Psoas muscle (tissue), 8 donors: ENCODE results near the gene TLX1. TPM values are rescaled to one million over a fixed set of nuclear protein-coding genes. Genes with fewer than 3 reads are reported as not detected.

ENCODE experiments used
- ATAC-seq, 4 donors: fragments of 200-7000 bp; cut with Tn5 transposase; one replicate each; pipeline ENCODE4 v1.9.1; 2020; ENCODE audit warnings: moderate library complexity in 3 of 4, mild to moderate bottlenecking in 2 of 4
- DNase-seq, 2 donors: peaks; one replicate each; pipeline ENCODE4 v3.0.0-alpha.2; 2020
- H3K27ac ChIP-seq: fragments of 200-600 bp; one replicate; pipeline ENCODE4 v1.8.0; 2022
- H3K27me3 ChIP-seq, 3 donors: fragments of 200-600 bp in 1 of 3; one replicate each; pipeline versions ENCODE4 v1.6.1 to v1.8.0; 2013 to 2022; ENCODE audit warnings: low read length in 2 of 3, mild to moderate bottlenecking in 2 of 3, moderate library complexity in 1 of 3; ENCODE audit not compliant: insufficient read depth in 3 of 3
- H3K36me3 ChIP-seq, 2 donors: fragments of 200-600 bp in 1 of 2; one replicate each; pipeline versions ENCODE4 v1.6.1 to v1.8.0; 2013 to 2022; ENCODE audit warnings: low read depth in 1 of 2, mild to moderate bottlenecking in 1 of 2, moderate library complexity in 1 of 2; ENCODE audit not compliant: insufficient read depth in 1 of 2
- H3K4me1 ChIP-seq: fragments of 200-600 bp; one replicate; pipeline ENCODE4 v1.8.0; 2022
- H3K4me3 ChIP-seq: fragments of 200-600 bp; one replicate; pipeline ENCODE4 v1.8.0; 2022; ENCODE audit warnings: mild to moderate bottlenecking
- H3K9me3 ChIP-seq: fragments of 200-600 bp; one replicate; pipeline ENCODE4 v1.8.0; 2022
- CTCF ChIP-seq: fragments of 200-600 bp; IDR thresholded peaks from one replicate; pipeline ENCODE4 v1.8.0; 2022; ENCODE audit warnings: antibody characterized with exemption
- WGBS, 3 donors: extraction: QIAGEN DNeasy Blood & Tissue Kit; methylation state at CpG; one replicate each; pipeline versions ENCODE4 v1.1.6 to v1.1.7; 2013; 5-methylcytosine and 5-hydroxymethylcytosine counted together
- intact Hi-C, 2 donors: fragments of 100-400 bp; cut with DNase I; formaldehyde crosslinking; loops; one replicate each; pipeline versions ENCODE4 v1.11.0 to v1.14.2; 2022
- polyA plus RNA-seq, 3 donors: library from polyadenylated mRNA; stranded (reverse); fragments of 200-250 nt; gene quantifications; one replicate each; pipeline ENCODE4 v1.2.3, GENCODE V29; 2013
- total RNA-seq, 4 donors: library from RNA; stranded (reverse); fragmentation: NEBNext Ultra II Directional in 2 of 4; extraction: Animal tissue kit (Norgen Biotek cat#: 25700) in 2 of 4; gene quantifications; one replicate each; pipeline versions ENCODE4 v1.2.1 to v1.2.4, GENCODE V29; 2021 to 2023
- donor health status: healthy with polysubstance abuse.
- donor health status: DM: no; HTN: no; CAD: no; lungs with moderate emphysema.
- donor health status: Bipolar disorder and iron deficiency.
- donor health status: healthy.
- donor health status: DM: yes; HTN: yes; CAD: no.
- donor health status: DM: no; HTN: no; CAD: no.
- donor health status: DM: no; HTN: no; CAD: no.
- donor health status: DM: yes; HTN: yes; CAD: no.

The TLX1 gene
- total and polyA plus RNA-seq, 7 donors: not detected

- no peak for TF ChIP-seq CTCF
- H3K27ac ChIP-seq: no peak overlapping the region
- 26 to 45% (median 34%) methylated on average over 3 to 4 of the region's 4 CpGs for WGBS, 3 donors
- no peaks in the 10 kb centered on the region for H3K36me3 ChIP-seq
- intact Hi-C loops: loop anchor here in 1 of 2 donors (1.0 kb wide), 1 partner anchor 44 kb away; no protein-coding TSS in a partner anchor
- peaks cover 3 to 52% (median 9%) of the 10 kb centered on the region in 3 donors for H3K27me3 ChIP-seq
- DNase-seq: no peak
- H3K4me3 ChIP-seq: no peak overlapping the region
- no peak for ATAC-seq
- no peaks in the 10 kb centered on the region for H3K4me1 ChIP-seq
- H3K9me3 ChIP-seq: no peaks in the 10 kb centered on the region
Observed at GRCh38 chr10:101097881-101098280, 33.2 kb upstream of the TLX1 start.

- intact Hi-C loops: no loop called here
- Histone ChIP-seq H3K4me3 (no peak overlapping the region), H3K36me3 (no peaks in the 10 kb centered on the region), H3K27me3 (peaks cover 3 to 45% (median 6%) of the 10 kb centered on the region in 3 donors), H3K4me1 (no peaks in the 10 kb centered on the region), H3K27ac (no peak overlapping the region), H3K9me3 (no peaks in the 10 kb centered on the region)
- no peak for TF ChIP-seq CTCF
- 66 to 69% (median 68%) methylated on average over 6 of the region's 6 CpGs for WGBS, 3 donors
- no peak for ATAC-seq
- DNase-seq: no peak
Observed at GRCh38 chr10:101099901-101100300, 31.2 kb upstream of the TLX1 start.

- peaks cover 3 to 46% (median 6%) of the 10 kb centered on the region in 3 donors for H3K27me3 ChIP-seq
- no peak for ATAC-seq
- intact Hi-C loops: no loop called here
- no peaks in the 10 kb centered on the region for H3K9me3 ChIP-seq
- no peaks in the 10 kb centered on the region for H3K4me1 ChIP-seq
- 72 to 81% (median 73%) methylated on average over 4 of the region's 4 CpGs for WGBS, 3 donors
- no peak for TF ChIP-seq CTCF
- DNase-seq: no peak
- no peak overlapping the region for H3K27ac ChIP-seq
- H3K36me3 ChIP-seq: no peaks in the 10 kb centered on the region
- no peak overlapping the region for H3K4me3 ChIP-seq
Observed at GRCh38 chr10:101101372-101101881, 29.7 kb upstream of the TLX1 start.

GRCh38 chr10:101103430-101103829, 27.7 kb upstream of the TLX1 start:
- Histone ChIP-seq H3K27ac (no peak overlapping the region), H3K27me3 (peaks cover 0 to 41% (median 3%) of the 10 kb centered on the region in 3 donors), H3K36me3 (no peaks in the 10 kb centered on the region), H3K4me1 (no peaks in the 10 kb centered on the region), H3K9me3 (no peaks in the 10 kb centered on the region), H3K4me3 (no peak overlapping the region)
- no peak for ATAC-seq
- intact Hi-C loops: no loop called here
- DNase-seq: no peak
- WGBS, 3 donors: 81 to 90% (median 82%) methylated on average over 2 of the region's 2 CpGs
- no peak for TF ChIP-seq CTCF

- DNase-seq (no peak), ATAC-seq (no peak)
- Histone ChIP-seq H3K36me3 (no peaks in the 10 kb centered on the region), H3K4me1 (no peaks in the 10 kb centered on the region), H3K27ac (no peak overlapping the region), H3K4me3 (no peak overlapping the region), H3K27me3 (peaks cover 0 to 22% (median 0%) of the 10 kb centered on the region in 3 donors), H3K9me3 (no peaks in the 10 kb centered on the region)
- TF ChIP-seq CTCF: no peak
- intact Hi-C loops: no loop called here
- WGBS, 3 donors: 64 to 66% (median 66%) methylated on average over 6 of the region's 6 CpGs
Observed at GRCh38 chr10:101106351-101106750, 24.7 kb upstream of the TLX1 start.
